GM12878 (cell line): ENCODE results near the gene GOLPH3. TPM values are rescaled to one million over a fixed set of nuclear protein-coding genes. Genes with fewer than 3 reads are reported as not detected.

ENCODE experiments used
- ATAC-seq: fragments of 200-7000 bp; cut with Tn5 transposase; 3 replicates; pipeline ENCODE4 v1.9.1; 2020; ENCODE audit warnings: mild to moderate bottlenecking, moderate library complexity
- BruUV-seq: library from RNA; stranded (reverse); fragments of 400-500 nt; replicated peaks from 2 replicates; lab custom pipeline; 2021; lab: Mats Ljungman, UMichigan
- CTCF ChIA-PET: fragments of 300-600 bp; sonication (Branson Sonifier 250); formaldehyde crosslinking; extraction: SDS; loops from one replicate; lab custom pipeline; 2021; ENCODE audit warnings: inconsistent platforms; lab: Yijun Ruan, JAX
- POLR2A ChIA-PET: fragments of 350-600 bp; formaldehyde crosslinking; extraction: SDS; loops from one replicate; lab custom pipeline; 2021; ENCODE audit warnings: inconsistent platforms; lab: Charles Lee
- RAD21 ChIA-PET: fragments of 300-600 bp; sonication (Branson Sonifier 250); formaldehyde crosslinking; loops from one replicate; lab custom pipeline; 2023; ENCODE audit warnings: antibody characterized with exemption; ENCODE audit not compliant: unreplicated experiment; lab: Charles Lee
- SMC1A ChIA-PET: fragments of 300-600 bp; sonication (Branson Sonifier 250); formaldehyde crosslinking; loops from one replicate; lab custom pipeline; 2023; ENCODE audit not compliant: unreplicated experiment, uncharacterized antibody; lab: Charles Lee
- DNase-seq: peaks from one replicate; pipeline ENCODE4 v3.0.0-alpha.2; 2011; ENCODE audit warnings: low read depth, low spot score
- FAIRE-seq: peaks from 3 replicates; lab custom pipeline; 2011; peaks lifted over from hg19 to GRCh38; lab: Jason Lieb, UNC
- H2AFZ ChIP-seq: 2 replicates; pipeline ENCODE4 v1.6.0; 2011; ENCODE audit warnings: low read depth, low read length, control low read depth; ENCODE audit not compliant: control insufficient read depth
- H3K27ac ChIP-seq: 2 replicates; pipeline ENCODE4 v1.5.1; 2011; ENCODE audit warnings: control low read depth; ENCODE audit not compliant: control insufficient read depth, insufficient read depth
- H3K27me3 ChIP-seq, 2 experiments: replicated peaks in 1 of 2; 2 replicates each; pipeline versions ENCODE4 v1.6.0 to v1.6.1; 2011; ENCODE audit warnings: low read length in 1 of 2; ENCODE audit not compliant: control insufficient read depth in 2 of 2, insufficient read depth in 2 of 2
- H3K36me3 ChIP-seq, 2 experiments: 2 replicates each; pipeline ENCODE4 v1.5.1; 2011; ENCODE audit warnings: low read length in 1 of 2; ENCODE audit not compliant: control insufficient read depth in 2 of 2, insufficient read depth in 2 of 2
- H3K4me1 ChIP-seq: 2 replicates; pipeline ENCODE4 v1.6.1; 2011; ENCODE audit warnings: mild to moderate bottlenecking, low read length, moderate library complexity, mixed read lengths; ENCODE audit not compliant: control insufficient read depth, insufficient read depth
- H3K4me2 ChIP-seq: 2 replicates; pipeline ENCODE4 v1.6.0; 2011; ENCODE audit warnings: control low read depth; ENCODE audit not compliant: control insufficient read depth, insufficient read depth
- H3K4me3 ChIP-seq: fragments of 200-600 bp; sonication (generic); 2 replicates; pipeline ENCODE4 v1.5.1; 2016
- H3K79me2 ChIP-seq: 2 replicates; pipeline ENCODE4 v1.6.0; 2011; ENCODE audit warnings: low read length; ENCODE audit not compliant: control insufficient read depth, insufficient read depth
- H3K9ac ChIP-seq: 2 replicates; pipeline ENCODE4 v1.8.0; 2011; ENCODE audit warnings: low read length, control low read depth, mixed read lengths; ENCODE audit not compliant: control insufficient read depth, insufficient read depth
- H3K9me3 ChIP-seq: replicated peaks from 3 replicates; pipeline ENCODE4 v1.5.1; 2011; ENCODE audit warnings: mild to moderate bottlenecking, low read length; ENCODE audit not compliant: control insufficient read depth, insufficient read depth
- H4K20me1 ChIP-seq: 2 replicates; pipeline ENCODE4 v1.6.0; 2011; ENCODE audit not compliant: control insufficient read depth, insufficient read depth
- ATF2 ChIP-seq: IDR thresholded peaks from 2 replicates; pipeline ENCODE4 v1.6.1; 2012; ENCODE audit warnings: low read length, inconsistent platforms
- BCLAF1 ChIP-seq: fragments of 450-650 bp; IDR thresholded peaks from 2 replicates; pipeline ENCODE4 v1.6.1; 2017; ENCODE audit warnings: antibody characterized with exemption, mild to moderate bottlenecking, moderate library complexity
- CREB1 ChIP-seq: IDR thresholded peaks from 2 replicates; pipeline ENCODE4 v1.6.1; 2012; ENCODE audit warnings: low read depth, mild to moderate bottlenecking, inconsistent platforms
- IRF3 ChIP-seq: fragments of 450-650 bp; IDR thresholded peaks from 2 replicates; pipeline ENCODE4 v1.6.1; 2014; ENCODE audit warnings: mild to moderate bottlenecking
- MTA3 ChIP-seq: IDR thresholded peaks from 2 replicates; pipeline ENCODE4 v1.6.1; 2012; ENCODE audit warnings: low read length, inconsistent platforms, borderline replicate concordance
- MYB ChIP-seq: fragments of 150-350 bp; IDR thresholded peaks from 2 replicates; pipeline ENCODE4 v1.6.1; 2014; ENCODE audit warnings: mild to moderate bottlenecking, low read depth, low read length, borderline replicate concordance
- RFX5 ChIP-seq: IDR thresholded peaks from 2 replicates; pipeline ENCODE4 v1.6.1; 2011; ENCODE audit warnings: low read depth, low read length, improper control_type of control experiment
- SRF ChIP-seq, 2 experiments: IDR thresholded peaks; 2 replicates each; pipeline ENCODE4 v1.6.1; 2011; ENCODE audit warnings: low read depth in 2 of 2, low read length in 2 of 2, mild to moderate bottlenecking in 1 of 2, moderate library complexity in 1 of 2
- STAT3 ChIP-seq: IDR thresholded peaks from 2 replicates; pipeline ENCODE4 v1.6.1; 2011; ENCODE audit warnings: low read depth, low read length, improper control_type of control experiment
- ZNF24 ChIP-seq: fragments of 450-650 bp; IDR thresholded peaks from 2 replicates; pipeline ENCODE4 v1.6.1; 2017; ENCODE audit warnings: antibody characterized with exemption, mild to moderate bottlenecking
- WGBS: methylation state at CpG from one replicate; pipeline ENCODE4 v1.1.6; 2016; ENCODE audit warnings: low lambda C conversion rate; ENCODE audit not compliant: insufficient replicate concordance, insufficient coverage; ENCODE audit errors: missing lambda C conversion rate; 5-methylcytosine and 5-hydroxymethylcytosine counted together
- in situ Hi-C: fragments of 300-500 bp; cut with MboI; formaldehyde crosslinking; loops from 9 replicates; pipeline ENCODE4 v1.14.3; 2018; ENCODE audit warnings: mixed read lengths
- intact Hi-C: fragments of 100-400 bp; cut with micrococcal nuclease; formaldehyde crosslinking; loops from one replicate; pipeline ENCODE4 v1.14.2; 2022; ENCODE audit not compliant: unreplicated experiment
- polyA plus RNA-seq, 11 experiments: library from polyadenylated mRNA; depleted of rRNA in 4 of 11; unstranded in 6 of 11; stranded (reverse) in 5 of 11; fragments of >200 nt; fragmentation: Nextera tagmentation in 4 of 11; fragmentation: Illumina TruSeq in 1 of 11; extraction: Ambion mirVana in 4 of 11; extraction: Trizol in 1 of 11; gene quantifications; 1 replicate in 1 of 11; 2 replicates in 10 of 11; pipeline versions ENCODE4 v1.2.1 to v1.2.3, GENCODE V29; 2011 to 2016; ENCODE audit warnings: inconsistent platforms in 2 of 11, missing spikeins in 2 of 11, low read depth in 1 of 11
- total RNA-seq, 4 experiments: library from RNA; depleted of rRNA in 3 of 4; stranded (reverse); fragments of >200 nt in 3 of 4; fragmentation: Illumina TruSeq in 1 of 4; extraction: Trizol in 1 of 4; gene quantifications; 2 replicates each; pipeline versions ENCODE4 v1.2.1 to v1.2.3, GENCODE V29; 2013 to 2021

Gene GOLPH3
- total and polyA plus RNA-seq, 10 of the 15 experiments (the other 5 are each of a cell fraction or from before 2014, with no cell fraction given), result 14.0 to 79.7 (median 43.2) TPM

GRCh38 chr5:32156635-32157034 lies 17.5 kb downstream of the GOLPH3 start (continued):
- TF ChIP-seq BCLAF1, result no peak
- TF ChIP-seq STAT3, result no peak
- TF ChIP-seq IRF3, result no peak
- no peak for TF ChIP-seq ZNF24
- TF ChIP-seq, all 136 proteins: peak for 0

- Histone ChIP-seq H3K27ac (no peak overlapping the region), H3K4me3 (no peak overlapping the region), H3K79me2 (peaks cover 92% of the 10 kb centered on the region), H3K27me3 (no peaks in the 10 kb centered on the region), H3K4me2 (peak overlapping the region; percentile 45; the same call in 1 of the 2 replicates), H3K4me1 (peaks cover 32% of the 10 kb centered on the region), H4K20me1 (peaks cover 4% of the 10 kb centered on the region; the same call in 1 of the 2 replicates), H2AFZ (no peak overlapping the region), H3K9ac (no peak overlapping the region), H3K9me3 (no peaks in the 10 kb centered on the region), H3K36me3 (peaks cover 0 to 18% of the 10 kb centered on the region in 2 experiments; a peak in 2 of 4 replicates)
- SMC1A ChIA-PET, result interaction anchor here (0.9 to 1.9 kb wide), 3 partner anchors 10 to 175 kb away, joined by 3 to 7 read pairs (median 3); no protein-coding TSS in a partner anchor
- TF ChIP-seq MYB (no peak), RFX5 (no peak), CREB1 (no peak), ATF2 (no peak), MTA3 (no peak), SRF (IDR thresholded peaks at IDR 0.05; ENCODE audit: low read depth in 2 of 2, low read length in 2 of 2) (no peak)
- no TSS peak for BruUV-seq
- peak; percentile 6; the same call in 2 of the 3 replicates for ATAC-seq
- no peak for DNase-seq
- intact Hi-C loops (no loop called here), in situ Hi-C loops (no loop called here)
- 94% methylated on average over 2 of the region's 2 CpGs for WGBS
- CTCF ChIA-PET, result interaction anchor here (0.8 kb wide), 1 partner anchor 9 kb away, joined by 3 read pairs; no protein-coding TSS in a partner anchor
- RAD21 ChIA-PET, result interaction anchor here (1.3 kb wide), 1 partner anchor 9 kb away, joined by 5 read pairs; no protein-coding TSS in a partner anchor
- POLR2A ChIA-PET, result no interaction called here
- FAIRE-seq, result no peak
Observed at GRCh38 chr5:32155211-32155610, 18.9 kb downstream of the GOLPH3 start.
